ENCODE measurements around the gene NCAPD2. TPM values are rescaled to one million over a fixed set of nuclear protein-coding genes. Genes with fewer than 3 reads are reported as not detected.
A peak's percentile ranks its signal among the peaks of the same experiment; 100 is the strongest.

Gene NCAPD2
- total and polyA plus RNA-seq, 7 donors, result 9.0 to 89.5 (median 13.3) TPM

DNA sequence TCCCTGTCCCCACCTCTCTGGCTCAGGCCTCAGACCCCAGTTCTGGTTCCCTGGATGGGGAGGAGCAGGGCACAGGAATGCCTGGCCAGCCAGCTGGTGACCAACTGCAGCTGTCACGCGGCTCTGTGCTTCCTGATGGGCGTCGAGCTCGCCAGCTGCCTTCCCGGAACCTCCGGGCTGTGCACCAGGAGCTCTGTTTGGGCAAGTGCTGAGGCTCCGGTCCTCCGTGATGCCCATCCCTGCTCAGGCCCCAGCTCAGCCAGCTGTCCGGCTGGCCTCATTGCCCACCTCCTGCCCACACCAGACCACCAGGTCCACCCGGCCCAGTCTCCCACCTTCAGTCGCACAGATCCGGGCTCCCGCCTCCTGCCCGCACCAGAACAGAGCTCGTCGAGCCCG, 57.2 kb downstream of the NCAPD2 start:
- H3K4me3 ChIP-seq, result peak overlapping the region in 2 of 4 donors; percentile 95 to 98
- peaks cover 0 to 81% (median 71%) of the 10 kb centered on the region in 4 donors for H3K4me1 ChIP-seq
- TF ChIP-seq POLR2A (IDR thresholded peaks at IDR 0.05) (no peak), POLR2AphosphoS5 (IDR thresholded peaks at IDR 0.05) (peak in 2 of 4 donors; percentile 45 to 63)
- intact Hi-C loops (cut with DNase I), result loop anchor here (5.0 to 10.0 kb wide), 3 partner anchors 59 to 336 kb away; partner anchors contain the start of genes MRPL51 and NCAPD2
- no peaks in the 10 kb centered on the region for H3K27me3 ChIP-seq
- peaks cover 7 to 35% (median 21%) of the 10 kb centered on the region in 4 donors for H3K36me3 ChIP-seq
- peak overlapping the region; percentile 88 to 95 (median 94) for H3K27ac ChIP-seq
- 77 to 81% methylated on average over 18 of the region's 18 CpGs for WGBS, 2 donors
- H3K9me3 ChIP-seq, result no peaks in the 10 kb centered on the region
- DNase-seq, result peak; percentile 88

DNA sequence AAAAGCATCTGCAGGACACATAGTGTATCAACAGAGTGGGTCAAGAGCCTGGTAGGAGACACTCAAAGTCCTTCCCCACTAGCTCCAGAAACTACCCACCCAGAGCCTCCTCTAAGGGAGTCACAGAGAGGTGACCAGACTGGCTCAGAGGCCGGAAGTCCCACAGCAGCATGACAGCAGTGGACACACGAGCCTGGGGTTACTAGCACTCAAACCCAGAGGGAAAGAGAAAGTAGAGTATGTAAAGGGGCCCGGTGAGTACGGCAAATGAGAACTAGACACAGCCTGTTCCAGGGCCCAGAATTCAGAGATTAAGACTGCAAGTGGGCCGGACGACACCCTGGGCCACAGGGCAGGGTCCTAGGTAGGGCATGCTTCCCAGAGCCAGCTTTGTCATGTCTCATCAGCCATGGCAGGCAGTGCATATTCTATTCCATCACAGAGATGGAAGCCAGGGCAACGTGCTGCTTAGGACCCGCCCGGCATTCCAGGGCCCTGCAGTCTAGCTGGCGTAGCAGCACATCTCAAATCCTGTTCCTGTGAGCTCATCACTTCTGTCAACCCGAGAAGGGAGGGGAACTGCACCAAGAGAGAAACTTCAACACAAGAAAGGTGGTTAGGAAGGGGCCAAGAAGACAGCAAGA, 57.7 kb downstream of the NCAPD2 start:
- Histone ChIP-seq H3K27ac (peak overlapping the region; percentile 88 to 95 (median 94)), H3K27me3 (no peaks in the 10 kb centered on the region), H3K4me1 (peaks cover 0 to 87% (median 76%) of the 10 kb centered on the region in 4 donors), H3K4me3 (peak overlapping the region in 2 of 4 donors; percentile 95 to 98), H3K9me3 (no peaks in the 10 kb centered on the region), H3K36me3 (peaks cover 7 to 31% (median 19%) of the 10 kb centered on the region in 4 donors)
- TF ChIP-seq, protein P1, sequence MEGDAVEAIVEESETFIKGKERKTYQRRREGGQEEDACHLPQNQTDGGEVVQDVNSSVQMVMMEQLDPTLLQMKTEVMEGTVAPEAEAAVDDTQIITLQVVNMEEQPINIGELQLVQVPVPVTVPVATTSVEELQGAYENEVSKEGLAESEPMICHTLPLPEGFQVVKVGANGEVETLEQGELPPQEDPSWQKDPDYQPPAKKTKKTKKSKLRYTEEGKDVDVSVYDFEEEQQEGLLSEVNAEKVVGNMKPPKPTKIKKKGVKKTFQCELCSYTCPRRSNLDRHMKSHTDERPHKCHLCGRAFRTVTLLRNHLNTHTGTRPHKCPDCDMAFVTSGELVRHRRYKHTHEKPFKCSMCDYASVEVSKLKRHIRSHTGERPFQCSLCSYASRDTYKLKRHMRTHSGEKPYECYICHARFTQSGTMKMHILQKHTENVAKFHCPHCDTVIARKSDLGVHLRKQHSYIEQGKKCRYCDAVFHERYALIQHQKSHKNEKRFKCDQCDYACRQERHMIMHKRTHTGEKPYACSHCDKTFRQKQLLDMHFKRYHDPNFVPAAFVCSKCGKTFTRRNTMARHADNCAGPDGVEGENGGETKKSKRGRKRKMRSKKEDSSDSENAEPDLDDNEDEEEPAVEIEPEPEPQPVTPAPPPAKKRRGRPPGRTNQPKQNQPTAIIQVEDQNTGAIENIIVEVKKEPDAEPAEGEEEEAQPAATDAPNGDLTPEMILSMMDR (IDR thresholded peaks at IDR 0.05), result no peak
- TF ChIP-seq POLR2AphosphoS5 (IDR thresholded peaks at IDR 0.05) (no peak), EP300 (IDR thresholded peaks at IDR 0.05) (no peak), POLR2A (IDR thresholded peaks at IDR 0.05) (no peak)
- intact Hi-C loops (cut with DNase I), result loop anchor here (5.0 to 10.0 kb wide), 3 partner anchors 59 to 337 kb away; partner anchors contain the start of genes MRPL51 and NCAPD2
- DNase-seq, result peak; percentile 73
- WGBS, 2 donors, result 73 to 76% methylated on average over 11 of the region's 11 CpGs

DNA sequence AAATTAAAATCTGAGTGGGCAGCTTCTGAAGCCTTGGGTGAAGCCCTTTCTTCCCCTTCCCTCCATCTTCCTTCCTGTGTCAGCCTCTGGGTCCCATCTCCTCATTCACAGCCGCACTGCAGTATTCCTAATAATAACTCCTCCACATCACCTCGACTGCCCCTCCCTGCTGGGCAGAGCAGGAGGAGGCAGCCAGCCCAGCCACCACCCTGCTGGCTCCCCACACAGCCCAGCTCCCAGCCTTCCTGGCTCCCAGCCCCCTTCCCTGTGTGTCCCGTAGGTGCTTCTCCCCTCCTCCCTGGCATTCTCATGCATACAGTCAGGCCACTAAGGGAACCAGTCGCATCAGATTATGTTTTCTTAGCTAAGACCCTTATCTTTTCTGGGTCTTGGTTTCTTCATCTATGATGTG, 58.2 kb downstream of the NCAPD2 start:
- 62 to 70% methylated on average over 4 of the region's 4 CpGs for WGBS, 2 donors
- no peak for TF ChIP-seq POLR2A (IDR thresholded peaks at IDR 0.05)
- peak in 3 of 4 donors; percentile 39 to 51 (median 46) for TF ChIP-seq POLR2AphosphoS5 (IDR thresholded peaks at IDR 0.05)
- TF ChIP-seq EP300 (IDR thresholded peaks at IDR 0.05), result no peak
- Histone ChIP-seq H3K4me1 (peaks cover 0 to 89% (median 77%) of the 10 kb centered on the region in 4 donors), H3K27ac (peak overlapping the region; percentile 88 to 95 (median 94)), H3K4me3 (peak overlapping the region in 2 of 4 donors; percentile 95 to 98), H3K9me3 (no peaks in the 10 kb centered on the region), H3K27me3 (no peaks in the 10 kb centered on the region), H3K36me3 (peaks cover 7 to 31% (median 15%) of the 10 kb centered on the region in 4 donors)
- intact Hi-C loops (cut with DNase I), result loop anchor here (5.0 to 10.0 kb wide), 3 partner anchors 60 to 337 kb away; partner anchors contain the start of genes MRPL51 and NCAPD2
- DNase-seq, result peak; percentile 88

DNA sequence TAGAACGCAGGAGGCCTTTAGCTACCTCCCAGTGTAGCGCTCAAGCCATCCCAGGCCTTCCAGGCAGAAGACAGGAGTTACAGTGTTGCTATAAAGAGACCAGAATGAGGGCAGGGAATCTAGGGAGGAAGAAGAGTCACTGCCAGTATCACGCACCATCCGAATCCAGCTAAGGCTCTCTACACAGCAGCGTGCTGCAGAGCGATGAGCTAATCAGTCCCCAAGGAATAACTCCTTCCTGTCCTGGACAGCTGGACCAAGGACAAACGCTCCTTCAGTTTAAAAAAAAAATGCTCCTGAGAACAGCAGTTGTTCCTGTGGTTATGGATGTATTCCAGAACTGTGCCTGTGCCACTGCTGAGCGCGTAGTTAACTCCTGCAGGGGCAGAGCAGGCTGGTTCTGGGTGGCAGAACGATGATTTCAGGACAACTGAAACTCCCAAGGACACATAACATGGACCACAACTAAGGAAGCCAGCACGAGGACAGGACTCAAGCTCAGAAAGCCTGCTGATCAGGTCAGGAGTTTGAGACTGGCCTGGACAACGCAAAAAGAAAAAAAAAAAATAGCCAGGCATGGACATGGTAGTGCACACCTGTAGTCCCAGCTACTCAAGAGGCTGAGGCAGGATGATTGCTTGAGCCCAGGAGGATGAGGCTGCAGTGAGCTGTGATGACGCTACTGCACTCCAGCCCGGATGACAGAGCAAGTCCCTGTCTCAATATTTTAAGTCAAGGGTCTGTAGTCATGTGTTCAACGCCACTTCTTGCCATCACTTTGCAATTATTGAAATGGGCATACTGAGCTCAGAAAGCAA, 59.4 kb downstream of the NCAPD2 start:
- H3K27ac ChIP-seq, result peak overlapping the region; percentile 88 to 95 (median 94)
- WGBS, 2 donors, result 75 to 81% methylated on average over 15 of the region's 15 CpGs
- H3K27me3 ChIP-seq, result no peaks in the 10 kb centered on the region
- TF ChIP-seq POLR2A (IDR thresholded peaks at IDR 0.05) (peak in 1 of 2 donors; percentile 22), EP300 (IDR thresholded peaks at IDR 0.05) (peak in 1 of 4 donors; percentile 28), POLR2AphosphoS5 (IDR thresholded peaks at IDR 0.05) (peak; percentile 35 to 82 (median 70))
- TF ChIP-seq, protein P1 (IDR thresholded peaks at IDR 0.05), result no peak
- intact Hi-C loops (cut with DNase I), result loop anchor here (5.0 to 10.0 kb wide), 3 partner anchors 61 to 338 kb away; partner anchors contain the start of genes MRPL51 and NCAPD2
- H3K36me3 ChIP-seq, result peaks cover 2 to 25% (median 6%) of the 10 kb centered on the region in 4 donors
- H3K4me3 ChIP-seq, result peak overlapping the region in 3 of 4 donors; percentile 84 to 98 (median 95)
- H3K9me3 ChIP-seq, result no peaks in the 10 kb centered on the region
- H3K4me1 ChIP-seq, result peaks cover 0 to 78% (median 72%) of the 10 kb centered on the region in 4 donors
- DNase-seq, result peak; percentile 91

DNA sequence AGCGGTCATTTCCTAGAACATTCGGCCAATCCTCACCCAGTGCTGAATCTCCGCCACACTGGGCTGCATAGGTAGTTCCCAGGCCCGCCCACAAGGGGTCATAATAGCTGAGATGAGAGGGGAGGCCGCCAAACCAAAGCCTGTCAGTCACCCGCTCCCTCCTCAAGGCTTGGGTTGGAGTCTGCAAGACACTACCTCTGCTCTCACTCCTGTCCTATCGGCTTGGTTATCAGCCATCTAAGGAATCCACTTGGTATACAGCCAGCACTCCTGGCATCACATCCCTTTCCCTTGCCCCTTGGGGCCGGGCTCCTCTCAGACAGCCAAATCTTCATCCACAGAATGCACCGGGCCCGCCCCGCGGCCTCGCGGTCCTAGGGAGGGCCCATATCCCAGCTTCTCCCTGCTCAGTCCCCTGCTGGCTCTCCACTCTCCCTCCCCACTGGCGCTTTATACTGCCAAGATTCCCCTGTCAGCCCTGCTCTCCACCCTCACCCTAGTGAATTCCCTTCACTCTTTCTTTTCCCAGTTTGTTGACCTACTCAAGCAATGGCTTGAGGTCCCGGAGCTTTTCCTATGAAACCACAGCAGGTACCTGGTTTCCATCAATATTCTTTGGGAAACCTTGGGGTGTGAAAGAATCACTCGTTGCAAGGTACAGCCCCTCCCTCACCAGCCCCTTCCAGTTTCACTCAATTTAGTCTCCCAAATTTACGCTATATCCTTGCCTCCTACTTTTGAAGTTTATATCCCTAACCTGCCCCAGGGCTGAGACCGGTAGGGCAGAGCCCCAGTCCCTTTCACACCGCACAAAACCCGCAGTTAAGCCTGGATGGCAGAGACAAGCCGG, 60.5 kb downstream of the NCAPD2 start:
- 38 to 43% methylated on average over 22 of the region's 22 CpGs for WGBS, 2 donors
- intact Hi-C loops (cut with DNase I), result loop anchor here (1.0 to 10.0 kb wide), 4 partner anchors 20 to 340 kb away; partner anchors contain the start of genes GAPDH, MRPL51 and NCAPD2
- peaks cover 0 to 68% (median 62%) of the 10 kb centered on the region in 4 donors for H3K4me1 ChIP-seq
- no peaks in the 10 kb centered on the region for H3K27me3 ChIP-seq
- DNase-seq, result peak; percentile 89
- peaks cover 1 to 22% (median 3%) of the 10 kb centered on the region in 4 donors for H3K36me3 ChIP-seq
- peak overlapping the region; percentile 88 to 95 (median 94) for H3K27ac ChIP-seq
- H3K9me3 ChIP-seq, result no peaks in the 10 kb centered on the region
- TF ChIP-seq POLR2AphosphoS5 (IDR thresholded peaks at IDR 0.05), result peak in 2 of 4 donors; percentile 22 to 27
- TF ChIP-seq, protein P1 (IDR thresholded peaks at IDR 0.05), result peak in 3 of 4 experiments; percentile 30 to 51 (median 34)
- no peak for TF ChIP-seq POLR2A (IDR thresholded peaks at IDR 0.05)
- H3K4me3 ChIP-seq, result peak overlapping the region; percentile 66 to 98 (median 90)
